Stimulated activated CD4-positive, alpha-beta T cell treated with anti-CD3 and anti-CD28 coated beads, TNF-alpha, amount 100 ng/mL, for 48 hours (primary cell): ENCODE results near the gene EVI5.

Experiments
- DNase-seq, 3 donors: peaks; one replicate each; pipeline ENCODE4 v3.0.0-alpha.2; 2020; ENCODE audit warnings: low read depth in 3 of 3

EVI5 gene

GRCh38 chr1:92784639-92785500 lies at the start of gene EVI5:
EVI5 (minus strand) TSS chr1:92785108; CDS start chr1:92736546, 48,562 bp downstream.
- DNase-seq: peak; percentile 20 to 46 (median 45)

DNA sequence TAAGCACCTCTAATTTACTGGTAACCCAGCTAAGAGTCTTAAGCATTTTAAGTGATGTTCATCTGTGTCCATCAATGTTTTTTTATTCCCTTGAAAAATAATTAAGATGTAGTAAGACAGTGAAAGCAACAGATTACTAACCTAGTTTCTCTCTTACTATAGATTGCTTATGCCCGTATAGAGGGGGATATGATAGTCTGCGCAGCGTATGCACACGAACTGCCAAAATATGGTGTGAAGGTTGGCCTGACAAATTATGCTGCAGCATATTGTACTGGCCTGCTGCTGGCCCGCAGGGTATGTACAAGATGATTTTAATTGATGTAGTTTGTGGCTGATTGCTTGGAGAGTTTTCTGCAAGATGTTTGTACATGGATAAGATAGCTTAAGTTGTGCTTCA lies 49.7 kb upstream of the EVI5 start:
- DNase-seq: no peak

DNA sequence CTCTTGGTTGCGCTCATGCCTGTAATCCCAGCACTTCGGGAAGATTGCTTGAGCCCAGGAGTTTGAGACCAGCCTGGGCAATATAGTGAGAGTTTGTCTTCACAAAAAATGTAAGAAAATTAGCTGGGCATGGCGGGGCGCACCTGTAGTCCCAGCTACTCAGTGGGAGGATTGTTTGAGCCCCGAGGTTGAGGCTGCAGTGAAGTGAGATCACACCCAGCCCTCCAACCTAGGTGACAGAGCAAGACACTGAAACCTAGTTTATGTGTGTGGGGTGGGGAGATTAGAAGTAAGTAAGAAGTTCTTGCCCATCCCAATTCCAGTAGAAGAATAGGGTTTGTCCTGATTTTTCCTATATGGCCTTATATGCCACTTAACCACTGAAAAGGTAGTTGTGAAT lies 48.9 kb upstream of the EVI5 start:
- no peak for DNase-seq

DNA sequence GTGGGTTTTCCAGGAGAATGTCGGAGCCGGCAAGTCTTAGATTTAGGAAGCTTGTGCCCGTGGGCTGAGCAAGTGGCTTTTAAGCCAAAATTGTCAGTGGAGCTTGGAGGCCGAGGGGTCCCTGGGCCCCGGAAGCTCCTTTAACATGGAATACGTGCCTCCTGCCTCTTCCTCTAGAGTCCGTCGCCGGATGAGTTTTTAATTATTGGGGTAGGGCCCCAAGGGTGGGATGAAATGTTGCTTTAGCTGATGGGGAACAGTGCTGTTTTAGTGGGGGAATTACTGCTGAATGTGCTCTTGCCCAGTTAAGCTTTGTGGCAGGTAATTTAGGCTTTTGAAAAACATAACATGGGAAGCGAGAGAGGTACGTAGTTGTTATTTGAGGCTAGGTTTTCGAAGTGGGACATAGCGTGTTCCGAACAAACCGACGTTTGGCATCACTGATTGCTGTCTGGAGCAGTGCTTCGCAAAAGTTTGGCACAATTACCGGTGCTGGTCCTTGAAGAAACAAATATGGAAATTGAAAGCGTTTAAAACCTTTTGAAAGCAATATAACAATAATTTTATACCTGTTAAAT lies 47.7 kb upstream of the EVI5 start:
- no peak for DNase-seq

DNA sequence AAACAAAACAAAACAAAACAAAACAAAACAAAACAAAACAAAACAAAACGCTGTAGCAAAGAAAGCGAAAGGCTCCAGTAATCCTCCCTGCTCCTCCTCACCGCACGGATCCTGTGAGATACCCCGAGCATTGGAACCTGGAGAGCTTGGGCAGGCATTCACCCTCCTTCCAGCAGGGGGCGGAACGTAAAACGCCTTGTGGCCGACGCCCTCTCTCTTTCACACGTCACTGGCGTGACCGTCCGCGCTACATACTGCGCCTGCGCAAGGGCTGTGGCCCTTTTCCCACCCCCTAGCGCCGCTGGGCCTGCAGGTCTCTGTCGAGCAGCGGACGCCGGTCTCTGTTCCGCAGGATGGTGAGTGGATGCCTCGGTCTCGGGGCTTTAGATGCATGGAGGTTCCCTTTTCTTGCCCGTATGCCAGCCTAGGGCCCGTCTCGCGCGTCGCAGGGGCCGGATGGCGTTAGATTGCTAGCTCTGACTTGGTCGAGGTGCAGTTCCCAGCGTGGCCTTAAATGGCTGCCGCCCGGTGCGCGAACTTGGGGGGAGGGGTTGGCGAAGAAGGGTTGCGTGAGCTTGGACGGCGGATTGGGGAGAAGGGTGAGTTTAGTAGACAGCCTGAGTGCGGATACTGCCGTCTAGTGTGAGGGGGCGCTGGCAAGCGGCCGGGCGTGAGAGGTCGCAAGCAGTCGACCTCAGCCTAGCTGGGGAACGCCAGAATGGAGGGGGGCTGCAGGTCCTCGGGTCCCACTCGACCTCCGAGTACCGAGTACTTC lies 47.0 kb upstream of the EVI5 start, which contains the start of gene RPL5:
TSS of gene RPL5 (plus strand) at position 279 of the 775 bp plus-strand sequence. CDS start at position 354, 75 bp downstream.
- peak; percentile 94 to 97 (median 97) for DNase-seq

DNA sequence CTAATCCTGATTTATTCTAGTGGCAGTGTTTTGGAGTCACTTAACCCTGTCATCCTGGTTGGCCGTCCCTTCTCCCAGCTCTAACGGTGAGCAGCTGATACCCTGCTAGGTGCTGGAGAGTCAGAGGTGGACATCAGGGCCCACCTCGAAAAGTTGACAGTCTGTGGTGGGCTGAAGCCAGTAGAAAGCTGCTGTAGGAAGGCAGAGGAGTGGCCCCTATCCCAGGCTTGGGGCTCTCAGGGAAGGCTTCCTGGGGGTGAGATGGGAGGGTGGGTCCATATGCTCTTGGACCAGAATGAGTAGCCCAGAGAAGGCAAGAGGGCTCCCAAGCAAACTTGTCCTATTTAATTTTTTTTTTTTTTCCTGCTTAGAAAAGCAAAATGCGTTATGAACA lies 46.5 kb upstream of the EVI5 start:
- no peak for DNase-seq

- DNase-seq: no peak
These were observed 41.9 kb upstream of the EVI5 start for GRCh38 chr1:92826792-92827191.

DNA sequence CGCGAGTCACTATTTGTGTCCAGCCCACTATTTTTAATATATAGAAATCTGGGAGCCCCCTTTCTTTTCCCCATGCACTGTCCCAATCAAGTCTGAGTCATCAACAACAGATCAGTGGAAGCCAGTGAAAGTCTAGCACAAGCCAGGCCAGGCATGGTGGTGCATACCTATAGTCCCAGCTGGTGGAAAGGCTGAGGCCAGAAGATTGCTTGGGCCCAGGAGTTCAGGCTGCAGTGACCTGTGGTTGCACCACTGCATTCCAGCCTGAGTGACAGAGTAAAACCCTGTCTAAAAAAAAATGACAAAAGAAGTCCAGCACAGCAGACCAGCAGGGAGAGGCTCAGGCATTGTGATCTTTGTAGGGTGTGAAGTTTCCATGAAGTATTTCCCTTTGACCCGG lies 38.0 kb upstream of the EVI5 start:
- DNase-seq: no peak

GRCh38 chr1:92820551-92820950 lies 35.6 kb upstream of the EVI5 start:
- no peak for DNase-seq

DNA sequence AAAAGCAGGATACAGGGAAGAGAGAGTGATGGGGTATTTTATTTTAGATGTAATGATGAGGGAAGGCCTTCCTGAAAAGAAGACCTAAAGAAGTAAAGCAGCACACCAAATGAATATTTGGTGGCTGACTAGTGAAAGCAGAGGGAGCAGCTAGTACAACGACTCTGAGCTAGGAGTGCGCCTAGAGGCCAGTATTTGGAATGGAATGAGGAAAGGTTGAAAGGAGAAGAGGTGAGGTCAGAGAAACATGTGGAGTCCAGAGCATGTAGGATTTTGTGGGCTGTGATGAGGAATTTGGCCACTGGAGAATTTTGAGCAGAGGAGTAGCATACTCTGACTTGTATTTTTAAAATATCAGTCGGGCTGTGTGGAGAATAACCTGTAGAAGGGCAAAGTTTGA lies 35.1 kb upstream of the EVI5 start:
- no peak for DNase-seq

- DNase-seq: no peak
These were observed 33.3 kb upstream of the EVI5 start for GRCh38 chr1:92817986-92818764.

DNA sequence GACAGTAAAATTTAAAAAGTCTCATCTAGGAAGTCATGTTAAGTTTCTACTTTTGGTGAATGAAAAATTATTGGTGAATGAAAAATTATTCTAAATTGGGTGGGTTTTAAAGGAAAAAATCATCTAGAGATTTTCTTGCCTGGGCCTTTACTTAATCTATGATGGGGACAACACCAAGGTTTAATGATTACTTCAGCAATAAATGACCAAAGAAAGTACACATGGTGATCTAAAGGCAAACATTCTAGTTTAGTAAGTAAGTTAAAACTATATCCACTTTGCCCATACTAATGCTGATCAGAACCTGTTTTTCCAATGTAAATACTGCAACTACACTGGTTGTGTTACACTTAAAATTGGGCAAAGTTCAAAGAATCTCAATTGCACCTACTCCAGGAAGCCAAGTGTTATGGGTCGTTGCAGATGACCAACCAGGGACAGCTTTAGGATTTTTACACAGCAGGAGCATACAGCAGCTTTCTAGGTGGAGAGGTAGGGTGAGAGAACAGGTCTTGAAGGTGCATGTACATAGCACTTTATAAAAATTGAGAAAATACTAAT lies 32.3 kb upstream of the EVI5 start:
- DNase-seq: no peak

DNA sequence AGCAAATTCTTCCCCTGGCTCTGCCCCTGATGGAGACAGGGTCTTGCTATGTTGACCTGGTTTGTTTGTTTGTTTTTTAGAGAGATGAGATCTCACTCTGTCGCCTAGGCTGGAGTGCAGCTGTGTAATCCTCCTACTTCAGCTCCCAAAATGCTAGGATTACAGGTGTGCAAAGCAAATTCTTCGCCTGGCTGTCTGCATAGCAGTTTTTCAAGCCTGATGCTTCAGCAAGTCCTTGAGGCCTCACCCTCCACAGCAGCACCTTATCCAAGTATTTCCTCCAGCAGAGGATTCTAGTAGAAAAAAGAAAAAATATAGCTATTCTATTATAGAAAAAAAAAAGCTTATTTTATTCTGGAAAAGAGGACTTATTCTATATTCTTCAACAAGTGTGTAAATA lies 31.8 kb upstream of the EVI5 start:
- no peak for DNase-seq

- no peak for DNase-seq
These were observed 23.5 kb upstream of the EVI5 start for GRCh38 chr1:92808381-92808780.

DNA sequence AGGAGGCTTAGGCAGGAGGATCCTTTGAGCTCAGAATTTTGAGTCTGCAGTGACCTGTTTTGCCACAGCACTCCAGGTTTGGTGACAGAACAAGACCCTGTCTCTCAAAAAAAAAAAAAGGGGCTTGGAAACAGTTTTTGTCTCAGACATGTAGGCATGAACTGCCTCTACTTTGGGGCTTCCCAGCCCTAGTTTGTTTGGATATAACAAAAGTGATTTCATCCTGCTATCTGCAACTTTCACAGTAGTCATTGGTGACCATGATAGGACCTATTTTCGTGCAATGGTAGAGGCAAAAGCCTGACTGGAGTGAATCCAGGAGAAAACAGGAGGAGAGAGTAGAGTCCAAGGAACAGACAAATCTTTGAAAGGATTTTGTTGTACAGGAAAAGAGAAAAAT lies 20.3 kb upstream of the EVI5 start:
- DNase-seq: no peak

GRCh38 chr1:92804721-92805201 lies 19.9 kb upstream of the EVI5 start:
- DNase-seq: no peak

DNA sequence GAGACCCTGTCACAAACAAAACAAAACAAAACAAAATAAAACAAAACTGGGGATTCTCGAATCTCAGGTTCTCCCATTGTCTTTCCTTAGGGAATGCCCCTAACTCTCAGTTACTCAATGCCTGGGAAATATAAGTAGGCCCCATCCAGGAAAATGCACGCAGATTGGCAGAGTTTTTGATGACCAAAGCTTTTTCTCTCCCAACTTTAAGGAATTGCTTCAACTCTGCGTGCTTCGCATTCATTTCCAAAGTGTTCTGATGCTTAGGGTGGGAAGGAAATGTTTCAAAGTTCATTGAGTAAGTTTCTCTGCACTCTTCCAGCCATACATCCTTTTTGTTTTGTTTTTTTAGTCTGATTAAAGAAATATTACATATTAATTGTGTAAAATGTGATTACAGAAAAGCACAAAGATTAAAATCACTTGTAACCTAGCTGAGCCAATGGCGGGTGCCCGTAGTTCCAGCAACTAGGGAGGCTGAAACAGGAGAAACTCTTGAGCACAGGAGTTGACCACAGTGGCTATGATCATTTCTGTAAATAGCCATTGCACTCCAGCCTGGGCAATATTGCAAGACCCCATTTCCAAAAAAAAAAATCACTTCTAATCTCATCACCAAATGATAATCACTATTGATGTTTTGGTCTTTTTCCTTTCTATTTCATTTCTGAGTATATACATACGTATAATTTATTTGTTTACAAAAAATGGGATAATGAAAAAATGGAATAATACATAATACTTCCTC lies 18.4 kb upstream of the EVI5 start:
- no peak for DNase-seq

DNA sequence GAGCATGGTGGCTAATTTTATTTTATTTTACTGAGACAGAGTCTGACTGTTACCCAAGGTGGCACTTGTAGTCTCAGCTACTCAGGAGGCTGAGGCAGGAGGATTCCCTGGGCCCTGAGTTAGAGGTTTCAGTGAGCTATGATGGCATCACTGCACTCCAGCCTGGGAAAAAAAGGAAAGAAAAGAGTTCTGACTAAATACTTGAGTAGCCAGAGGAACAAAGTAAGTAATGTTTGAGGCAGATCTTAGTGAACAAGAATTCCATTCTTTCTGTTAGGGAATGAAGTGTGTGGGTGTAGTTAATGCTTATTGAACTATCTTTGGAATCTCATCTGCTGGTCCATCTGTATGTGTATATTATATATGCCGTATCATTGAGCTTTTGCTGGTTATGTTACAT lies 13.1 kb upstream of the EVI5 start:
- no peak for DNase-seq

GRCh38 chr1:92797297-92797696 lies 12.4 kb upstream of the EVI5 start:
- no peak for DNase-seq

GRCh38 chr1:92795166-92795565 lies 10.3 kb upstream of the EVI5 start:
- no peak for DNase-seq
